Smooth muscle cell of the umbilical artery (primary cell): Measurements from ENCODE around the gene TEX36. TPM values are rescaled to one million over a fixed set of nuclear protein-coding genes. Genes with fewer than 3 reads are reported as not detected.

ENCODE experiments used
- total RNA-seq: library from RNA; depleted of rRNA; stranded (reverse); fragments of >200 nt; gene quantifications from 2 replicates; pipeline ENCODE4 v1.2.3, GENCODE V29; 2014

The TEX36 gene, protein sequence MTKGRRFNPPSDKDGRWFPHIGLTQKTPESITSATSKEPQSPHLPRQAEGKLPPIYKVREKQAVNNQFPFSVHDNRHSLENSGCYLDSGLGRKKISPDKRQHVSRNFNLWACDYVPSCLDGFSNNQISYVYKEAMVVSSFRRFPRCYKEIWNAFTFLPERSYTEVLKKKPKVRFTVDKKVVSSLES
- total RNA-seq, result not detected in 2 replicates

DNA sequence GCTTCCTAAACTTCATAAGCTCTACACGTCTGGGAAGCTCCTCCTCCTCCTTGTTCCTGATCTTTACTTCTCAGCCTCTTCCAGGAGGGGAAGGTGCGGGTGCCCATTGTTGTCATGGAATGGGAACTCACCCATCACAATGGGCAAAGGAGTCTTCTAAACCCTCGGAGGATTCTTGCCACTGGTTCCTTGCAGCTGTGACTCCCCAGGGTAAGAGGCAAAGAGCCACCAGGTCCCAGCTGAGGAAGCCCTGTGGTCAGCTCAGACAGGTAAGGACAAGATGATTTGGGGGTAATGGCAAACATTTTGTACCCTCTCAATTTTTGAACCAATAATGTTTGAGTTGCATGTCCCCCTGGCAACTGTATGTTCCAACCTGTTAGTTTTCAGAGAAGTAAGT, at the start of gene TEX36:
Gene TEX36, minus strand, starts transcription at position 101 of the 400 bp plus-strand sequence. CDS start 174 bp downstream, outside the sequence.

DNA sequence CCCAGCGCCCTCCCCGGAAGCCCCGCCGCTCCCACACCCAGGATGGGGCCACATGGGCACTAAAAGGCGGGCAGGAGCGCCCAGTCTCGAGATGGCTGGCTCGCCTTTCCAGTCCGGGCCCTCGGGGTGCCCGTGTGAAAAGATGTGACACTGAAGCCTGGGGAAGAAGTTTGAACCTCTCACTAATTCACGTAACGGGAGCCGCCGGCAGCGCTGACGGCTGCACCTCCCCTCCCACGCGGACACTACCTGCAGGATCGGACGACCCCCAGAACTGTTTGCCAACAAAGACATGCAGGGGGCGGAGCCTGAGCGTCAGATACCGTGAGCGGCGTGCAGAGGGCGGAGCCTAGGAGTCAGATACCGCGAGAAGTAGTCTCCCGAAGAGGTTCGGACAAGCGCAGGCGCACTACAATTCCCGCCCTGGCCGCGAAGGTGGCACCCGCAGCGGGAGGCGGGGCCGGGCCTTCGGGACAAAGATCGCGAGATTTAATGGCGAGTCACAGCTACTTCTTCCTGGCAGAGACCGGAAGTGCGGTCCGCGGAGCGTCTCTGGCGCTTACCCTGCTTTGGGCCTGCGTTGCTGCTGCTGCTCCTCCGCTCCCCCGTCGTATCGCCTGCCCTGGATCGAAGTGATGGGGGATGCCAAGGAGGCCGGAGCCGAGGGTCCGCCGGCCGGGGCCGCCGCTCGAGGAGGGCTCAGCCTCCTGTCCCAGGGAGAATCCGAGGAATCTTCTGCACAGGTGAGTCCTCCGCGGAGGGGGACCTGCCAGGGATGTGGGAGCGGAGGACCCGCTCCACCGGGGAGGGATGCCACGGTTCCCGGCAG, 36.4 kb upstream of the TEX36 start, which contains the start of gene EDRF1:
Gene EDRF1, plus strand, starts transcription at position 537 of the 829 bp plus-strand sequence. Its CDS starts 99 bp downstream, at position 636.

Other genes starting within 250 kb of the TEX36 start
- gene EDRF1, start 36.5 kb upstream of the TEX36 start, total RNA-seq, result 24.6 and 29.9 TPM in 2 replicates
- under 0.01 TPM in 1 of 2 replicates, not detected in the other for gene MMP21, start 92.7 kb upstream of the TEX36 start, total RNA-seq
- 53.6 and 73.3 TPM in 2 replicates for gene UROS, start 140.1 kb upstream of the TEX36 start, total RNA-seq
- 39.8 and 61.4 TPM in 2 replicates for gene BCCIP, start 140.4 kb upstream of the TEX36 start, total RNA-seq
- 42.0 and 58.2 TPM in 2 replicates for gene DHX32, start 198.1 kb upstream of the TEX36 start, total RNA-seq
- 4.5 and 4.6 TPM in 2 replicates for gene FANK1, start 213.4 kb upstream of the TEX36 start, total RNA-seq